ENCODE data around the gene FCHSD1.

FCHSD1 gene

DNA sequence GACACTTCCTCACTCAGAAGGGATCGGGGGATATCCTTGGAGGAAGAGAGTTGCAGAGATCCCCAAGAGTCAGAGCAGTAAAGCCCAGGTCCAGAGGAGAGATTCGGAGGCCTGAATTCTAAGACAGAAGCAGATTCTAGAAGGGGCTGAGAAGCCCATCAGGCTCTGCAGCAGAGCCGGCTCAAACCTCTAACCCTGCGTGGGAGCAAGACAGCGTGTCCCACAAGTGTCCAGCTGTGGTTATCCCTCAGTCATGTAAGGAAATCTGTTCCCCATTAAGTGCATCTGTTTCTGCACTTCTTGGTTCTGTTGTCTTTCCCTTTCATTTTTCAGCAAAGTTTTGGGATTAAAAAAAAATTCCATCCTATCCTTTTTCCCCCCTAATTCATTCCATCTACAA, 27.6 kb downstream of the FCHSD1 start:
- no peak overlapping the region for H3K4me3 ChIP-seq (ENCODE audit: low read length)
- peaks cover 10% of the 10 kb centered on the region for H3K4me1 ChIP-seq (ENCODE audit: control insufficient read depth, low read length)
- H3K4me2 ChIP-seq (ENCODE audit: low read length): no peak overlapping the region
- no peaks in the 10 kb centered on the region for H3K9me3 ChIP-seq (ENCODE audit: control insufficient read depth, insufficient read depth, low read length)
- H3K27ac ChIP-seq (ENCODE audit: low read depth, low read length): no peak overlapping the region
- no peaks in the 10 kb centered on the region for H3K9me2 ChIP-seq (replicated peaks; ENCODE audit: control insufficient read depth, low read length)
- TF ChIP-seq, protein P1, sequence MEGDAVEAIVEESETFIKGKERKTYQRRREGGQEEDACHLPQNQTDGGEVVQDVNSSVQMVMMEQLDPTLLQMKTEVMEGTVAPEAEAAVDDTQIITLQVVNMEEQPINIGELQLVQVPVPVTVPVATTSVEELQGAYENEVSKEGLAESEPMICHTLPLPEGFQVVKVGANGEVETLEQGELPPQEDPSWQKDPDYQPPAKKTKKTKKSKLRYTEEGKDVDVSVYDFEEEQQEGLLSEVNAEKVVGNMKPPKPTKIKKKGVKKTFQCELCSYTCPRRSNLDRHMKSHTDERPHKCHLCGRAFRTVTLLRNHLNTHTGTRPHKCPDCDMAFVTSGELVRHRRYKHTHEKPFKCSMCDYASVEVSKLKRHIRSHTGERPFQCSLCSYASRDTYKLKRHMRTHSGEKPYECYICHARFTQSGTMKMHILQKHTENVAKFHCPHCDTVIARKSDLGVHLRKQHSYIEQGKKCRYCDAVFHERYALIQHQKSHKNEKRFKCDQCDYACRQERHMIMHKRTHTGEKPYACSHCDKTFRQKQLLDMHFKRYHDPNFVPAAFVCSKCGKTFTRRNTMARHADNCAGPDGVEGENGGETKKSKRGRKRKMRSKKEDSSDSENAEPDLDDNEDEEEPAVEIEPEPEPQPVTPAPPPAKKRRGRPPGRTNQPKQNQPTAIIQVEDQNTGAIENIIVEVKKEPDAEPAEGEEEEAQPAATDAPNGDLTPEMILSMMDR (IDR thresholded peaks at IDR 0.05; ENCODE audit: low read depth, low read length, poor library complexity, severe bottlenecking): no peak
- no peak for TF ChIP-seq EZH2phosphoT487 (IDR thresholded peaks at IDR 0.05; ENCODE audit: borderline replicate concordance, low read length)
- peaks cover 9% of the 10 kb centered on the region for H3F3A ChIP-seq (ENCODE audit: control insufficient read depth, insufficient read depth)
- no peaks in the 10 kb centered on the region for H4K20me1 ChIP-seq (ENCODE audit: control insufficient read depth, insufficient read depth, low read depth, low read length)
- no peaks in the 10 kb centered on the region for H3K27me3 ChIP-seq (ENCODE audit: control insufficient read depth, low read length)
- peaks cover under 1% of the 10 kb centered on the region for H3K79me2 ChIP-seq (ENCODE audit: control insufficient read depth, low read length)
- H3K36me3 ChIP-seq (ENCODE audit: control insufficient read depth, low read length): peaks cover 87% of the 10 kb centered on the region

DNA sequence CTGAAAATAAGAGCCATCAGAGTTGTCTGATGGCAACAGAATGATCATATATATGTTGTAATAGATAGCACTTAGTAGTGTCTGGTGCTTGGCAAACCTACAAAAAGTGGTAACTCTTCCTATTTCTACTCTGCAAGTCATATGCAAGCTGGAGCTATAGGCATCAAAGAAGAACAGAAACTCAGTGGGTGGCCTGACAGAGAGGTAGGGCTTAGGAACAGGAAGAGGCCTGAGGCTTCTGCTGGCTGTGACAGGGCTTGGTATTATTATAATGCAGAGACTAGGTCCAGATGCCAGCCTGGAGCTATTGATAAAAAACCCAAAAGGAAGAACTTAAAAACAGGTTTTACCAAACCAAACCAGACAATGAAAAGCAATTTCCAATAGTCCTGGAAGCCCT, 28.0 kb downstream of the FCHSD1 start:
- H3K4me3 ChIP-seq (ENCODE audit: low read length): no peak overlapping the region
- no peak overlapping the region for H3K27ac ChIP-seq (ENCODE audit: low read depth, low read length)
- no peaks in the 10 kb centered on the region for H3K9me2 ChIP-seq (replicated peaks; ENCODE audit: control insufficient read depth, low read length)
- peaks cover 86% of the 10 kb centered on the region for H3K36me3 ChIP-seq (ENCODE audit: control insufficient read depth, low read length)
- peaks cover 10% of the 10 kb centered on the region for H3K4me1 ChIP-seq (ENCODE audit: control insufficient read depth, low read length)
- no peaks in the 10 kb centered on the region for H4K20me1 ChIP-seq (ENCODE audit: control insufficient read depth, insufficient read depth, low read depth, low read length)
- H3F3A ChIP-seq (ENCODE audit: control insufficient read depth, insufficient read depth): peaks cover 9% of the 10 kb centered on the region
- TF ChIP-seq EZH2phosphoT487 (IDR thresholded peaks at IDR 0.05; ENCODE audit: borderline replicate concordance, low read length): no peak
- TF ChIP-seq, protein P1 (IDR thresholded peaks at IDR 0.05; ENCODE audit: low read depth, low read length, poor library complexity, severe bottlenecking): no peak
- H3K4me2 ChIP-seq (ENCODE audit: low read length): no peak overlapping the region
- no peaks in the 10 kb centered on the region for H3K9me3 ChIP-seq (ENCODE audit: control insufficient read depth, insufficient read depth, low read length)
- peaks cover 5% of the 10 kb centered on the region for H3K79me2 ChIP-seq (ENCODE audit: control insufficient read depth, low read length)
- no peaks in the 10 kb centered on the region for H3K27me3 ChIP-seq (ENCODE audit: control insufficient read depth, low read length)

GRCh38 chr5:141618804-141619554, 32.2 kb downstream of the FCHSD1 start, which contains the start of gene DIAPH1:
Gene DIAPH1 (minus strand): TSS chr5:141619000. CDS start chr5:141618914, 86 bp downstream.
- Histone ChIP-seq H3F3A (ENCODE audit: control insufficient read depth, insufficient read depth) (peaks cover 16% of the 10 kb centered on the region), H3K79me2 (ENCODE audit: control insufficient read depth, low read length) (peaks cover 46% of the 10 kb centered on the region), H3K27me3 (ENCODE audit: control insufficient read depth, low read length) (no peaks in the 10 kb centered on the region), H3K4me3 (ENCODE audit: low read length) (peak within 1 kb of the TSS; percentile 71), H3K36me3 (ENCODE audit: control insufficient read depth, low read length) (peaks cover 62% of the 10 kb centered on the region), H3K9me3 (ENCODE audit: control insufficient read depth, insufficient read depth, low read length) (no peaks in the 10 kb centered on the region), H3K4me2 (ENCODE audit: low read length) (peak within 1 kb of the TSS; percentile 71), H3K27ac (ENCODE audit: low read depth, low read length) (peak within 1 kb of the TSS; percentile 51), H3K4me1 (ENCODE audit: control insufficient read depth, low read length) (peaks cover 45% of the 10 kb centered on the region), H3K9me2 (replicated peaks; ENCODE audit: control insufficient read depth, low read length) (no peaks in the 10 kb centered on the region), H4K20me1 (ENCODE audit: control insufficient read depth, insufficient read depth, low read depth, low read length) (peaks cover 7% of the 10 kb centered on the region; the same call in 1 of the 2 replicates)
- TF ChIP-seq, protein P1 (IDR thresholded peaks at IDR 0.05; ENCODE audit: low read depth, low read length, poor library complexity, severe bottlenecking): peak; percentile 98
- no peak for TF ChIP-seq EZH2phosphoT487 (IDR thresholded peaks at IDR 0.05; ENCODE audit: borderline replicate concordance, low read length)

Data from DOHH2 (cell line).